Inferior parietal cortex (tissue), 1 donor: ENCODE data around the gene TMEM205.
A peak's percentile ranks its signal among the peaks of the same experiment; 100 is the strongest.
"Not testable (repeated sequence)": the region's sequence is repeated elsewhere in the genome, so short reads cannot be mapped to it uniquely, and the experiment has no call there.

ENCODE experiments used
- DNase-seq: peaks from one replicate; pipeline ENCODE4 v3.0.0-alpha.2; 2016; ENCODE audit errors: extremely low spot score

The TMEM205 gene

GRCh38 chr19:11339254-11340098 lies 6.6 kb downstream of the TMEM205 start, which contains the start of gene RAB3D:
TSS of gene RAB3D (minus strand) at chr19:11339657. CDS start at chr19:11337399, 2,258 bp downstream.
- peak; percentile 70 for DNase-seq

GRCh38 chr19:11338569-11339253 lies 7.4 kb downstream of the TMEM205 start:
- no peak for DNase-seq

GRCh38 chr19:11338121-11338520 lies 7.9 kb downstream of the TMEM205 start:
- no peak for DNase-seq

GRCh38 chr19:11337080-11337479 lies 9.0 kb downstream of the TMEM205 start:
- DNase-seq, result no peak

GRCh38 chr19:11335449-11336146 lies 10.5 kb downstream of the TMEM205 start:
- no peak for DNase-seq

- not testable (repeated sequence) for DNase-seq
Observed at GRCh38 chr19:11333838-11334237, 12.2 kb downstream of the TMEM205 start.

- no peak for DNase-seq
Observed at GRCh38 chr19:11332822-11333221, 13.2 kb downstream of the TMEM205 start.

GRCh38 chr19:11331502-11331901 lies 14.6 kb downstream of the TMEM205 start:
- DNase-seq, result no peak

GRCh38 chr19:11330127-11330526 lies 15.9 kb downstream of the TMEM205 start:
- no peak for DNase-seq

- DNase-seq, result no peak
Observed at GRCh38 chr19:11325544-11325943, 20.5 kb downstream of the TMEM205 start.

GRCh38 chr19:11324748-11325389 lies 21.2 kb downstream of the TMEM205 start:
- DNase-seq, result no peak

- DNase-seq, result no peak
Observed at GRCh38 chr19:11324079-11324661, 21.9 kb downstream of the TMEM205 start.

GRCh38 chr19:11323601-11324078 lies 22.4 kb downstream of the TMEM205 start:
- DNase-seq, result no peak

- DNase-seq, result no peak
Observed at GRCh38 chr19:11322269-11323024, 23.6 kb downstream of the TMEM205 start.

- no peak for DNase-seq
Observed at GRCh38 chr19:11321191-11322126, 24.6 kb downstream of the TMEM205 start.

GRCh38 chr19:11320278-11320995 lies 25.6 kb downstream of the TMEM205 start:
- DNase-seq, result not testable (repeated sequence)

GRCh38 chr19:11306337-11306736 lies 39.7 kb downstream of the TMEM205 start:
- DNase-seq, result no peak

- no peak for DNase-seq
Observed at GRCh38 chr19:11304936-11305335, 41.1 kb downstream of the TMEM205 start.

- no peak for DNase-seq
Observed at GRCh38 chr19:11300811-11301120, 45.3 kb downstream of the TMEM205 start.
